Measurements from ENCODE around the gene ATP6V0E2. TPM values are rescaled to one million over a fixed set of nuclear protein-coding genes. Genes with fewer than 3 reads are reported as not detected.

The ATP6V0E2 gene
- total RNA-seq, 1 experiment from 2014 or later, result 26.2 TPM

GRCh38 chr7:149873074-149873969 lies at the start of gene ATP6V0E2 (continued):
- TF ChIP-seq, protein P1, sequence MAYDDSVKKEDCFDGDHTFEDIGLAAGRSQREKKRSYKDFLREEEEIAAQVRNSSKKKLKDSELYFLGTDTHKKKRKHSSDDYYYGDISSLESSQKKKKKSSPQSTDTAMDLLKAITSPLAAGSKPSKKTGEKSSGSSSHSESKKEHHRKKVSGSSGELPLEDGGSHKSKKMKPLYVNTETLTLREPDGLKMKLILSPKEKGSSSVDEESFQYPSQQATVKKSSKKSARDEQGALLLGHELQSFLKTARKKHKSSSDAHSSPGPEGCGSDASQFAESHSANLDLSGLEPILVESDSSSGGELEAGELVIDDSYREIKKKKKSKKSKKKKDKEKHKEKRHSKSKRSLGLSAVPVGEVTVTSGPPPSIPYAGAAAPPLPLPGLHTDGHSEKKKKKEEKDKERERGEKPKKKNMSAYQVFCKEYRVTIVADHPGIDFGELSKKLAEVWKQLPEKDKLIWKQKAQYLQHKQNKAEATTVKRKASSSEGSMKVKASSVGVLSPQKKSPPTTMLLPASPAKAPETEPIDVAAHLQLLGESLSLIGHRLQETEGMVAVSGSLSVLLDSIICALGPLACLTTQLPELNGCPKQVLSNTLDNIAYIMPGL (CRISPR knock-in tag; IDR thresholded peaks at IDR 0.05), result peak; percentile 81
- TF ChIP-seq ZNF138 (CRISPR knock-in tag; conservative IDR thresholded peaks at IDR 0.05), result no peak
- no peak for TF ChIP-seq OVOL2 (CRISPR knock-in tag; IDR thresholded peaks at IDR 0.05; ENCODE audit: borderline replicate concordance)
- no peak for TF ChIP-seq SMAD4 (CRISPR knock-in tag; IDR thresholded peaks at IDR 0.05)
- TF ChIP-seq JUN (CRISPR knock-in tag; IDR thresholded peaks at IDR 0.05), result no peak
- TF ChIP-seq ZNF219 (CRISPR knock-in tag; IDR thresholded peaks at IDR 0.05; ENCODE audit: borderline replicate concordance), result 0 out of 2 replicates have a peak, but pooled peaks have one; percentile 67
- no peak; the same call in 1 of the 2 replicates for TF ChIP-seq NFE2L1 (CRISPR knock-in tag; IDR thresholded peaks at IDR 0.05)
- no peak for TF ChIP-seq SP1 (CRISPR knock-in tag; conservative IDR thresholded peaks at IDR 0.05)
- peak; percentile 62; the same call in 1 of the 2 replicates for TF ChIP-seq ESRRA (CRISPR knock-in tag; IDR thresholded peaks at IDR 0.05; ENCODE audit: borderline replicate concordance)
- no peak for TF ChIP-seq NFATC4 (CRISPR knock-in tag; IDR thresholded peaks at IDR 0.05)
- TF ChIP-seq TEAD4 (CRISPR knock-in tag; IDR thresholded peaks at IDR 0.05), result no peak
- no peak for TF ChIP-seq FOXK1 (CRISPR knock-in tag; IDR thresholded peaks at IDR 0.05)
- peak; percentile 88 for TF ChIP-seq ZNF423 (CRISPR knock-in tag; IDR thresholded peaks at IDR 0.05)
- TF ChIP-seq FOXJ3 (CRISPR knock-in tag; IDR thresholded peaks at IDR 0.05; ENCODE audit: borderline replicate concordance), result no peak
- TF ChIP-seq NFYB (CRISPR knock-in tag; conservative IDR thresholded peaks at IDR 0.05; ENCODE audit: low read depth), result peak; percentile 48
- no peak for TF ChIP-seq MXD4 (CRISPR knock-in tag; IDR thresholded peaks at IDR 0.05; ENCODE audit: borderline replicate concordance)
- 0 out of 2 replicates have a peak, but pooled peaks have one; percentile 60 for TF ChIP-seq E2F5 (CRISPR knock-in tag; IDR thresholded peaks at IDR 0.05)
- TF ChIP-seq ZBTB43 (CRISPR knock-in tag; IDR thresholded peaks at IDR 0.05), result no peak; the same call in 1 of the 2 replicates
- TF ChIP-seq EMX1 (CRISPR knock-in tag; IDR thresholded peaks at IDR 0.05), result no peak
- no peak for TF ChIP-seq TP53 (CRISPR knock-in tag; IDR thresholded peaks at IDR 0.05)
- TF ChIP-seq SMAD3 (CRISPR knock-in tag; IDR thresholded peaks at IDR 0.05; ENCODE audit: borderline replicate concordance), result peak; percentile 66; the same call in 1 of the 2 replicates
- TF ChIP-seq, protein P2, sequence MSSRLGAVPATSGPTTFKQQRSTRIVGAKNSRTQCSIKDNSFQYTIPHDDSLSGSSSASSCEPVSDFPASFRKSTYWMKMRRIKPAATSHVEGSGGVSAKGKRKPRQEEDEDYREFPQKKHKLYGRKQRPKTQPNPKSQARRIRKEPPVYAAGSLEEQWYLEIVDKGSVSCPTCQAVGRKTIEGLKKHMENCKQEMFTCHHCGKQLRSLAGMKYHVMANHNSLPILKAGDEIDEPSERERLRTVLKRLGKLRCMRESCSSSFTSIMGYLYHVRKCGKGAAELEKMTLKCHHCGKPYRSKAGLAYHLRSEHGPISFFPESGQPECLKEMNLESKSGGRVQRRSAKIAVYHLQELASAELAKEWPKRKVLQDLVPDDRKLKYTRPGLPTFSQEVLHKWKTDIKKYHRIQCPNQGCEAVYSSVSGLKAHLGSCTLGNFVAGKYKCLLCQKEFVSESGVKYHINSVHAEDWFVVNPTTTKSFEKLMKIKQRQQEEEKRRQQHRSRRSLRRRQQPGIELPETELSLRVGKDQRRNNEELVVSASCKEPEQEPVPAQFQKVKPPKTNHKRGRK (CRISPR knock-in tag; IDR thresholded peaks at IDR 0.05; ENCODE audit: borderline replicate concordance), result no peak
- no peak for TF ChIP-seq USF2 (CRISPR knock-in tag; IDR thresholded peaks at IDR 0.05)
- no peak; the same call in 1 of the 2 replicates for TF ChIP-seq ETV6 (CRISPR knock-in tag; IDR thresholded peaks at IDR 0.05)
- no peak for TF ChIP-seq MYBL2 (CRISPR knock-in tag; IDR thresholded peaks at IDR 0.05)
- no peak for TF ChIP-seq CBFB (CRISPR knock-in tag; IDR thresholded peaks at IDR 0.05; ENCODE audit: low read depth)
- TF ChIP-seq, protein P3, sequence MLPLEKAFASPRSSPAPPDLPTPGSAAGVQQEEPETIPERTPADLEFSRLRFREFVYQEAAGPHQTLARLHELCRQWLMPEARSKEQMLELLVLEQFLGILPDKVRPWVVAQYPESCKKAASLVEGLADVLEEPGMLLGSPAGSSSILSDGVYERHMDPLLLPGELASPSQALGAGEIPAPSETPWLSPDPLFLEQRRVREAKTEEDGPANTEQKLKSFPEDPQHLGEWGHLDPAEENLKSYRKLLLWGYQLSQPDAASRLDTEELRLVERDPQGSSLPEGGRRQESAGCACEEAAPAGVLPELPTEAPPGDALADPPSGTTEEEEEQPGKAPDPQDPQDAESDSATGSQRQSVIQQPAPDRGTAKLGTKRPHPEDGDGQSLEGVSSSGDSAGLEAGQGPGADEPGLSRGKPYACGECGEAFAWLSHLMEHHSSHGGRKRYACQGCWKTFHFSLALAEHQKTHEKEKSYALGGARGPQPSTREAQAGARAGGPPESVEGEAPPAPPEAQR (CRISPR knock-in tag; IDR thresholded peaks at IDR 0.05), result no peak
- no peak for TF ChIP-seq ELF4 (CRISPR knock-in tag; IDR thresholded peaks at IDR 0.05; ENCODE audit: low read depth)
- TF ChIP-seq NR3C1 (CRISPR knock-in tag; conservative IDR thresholded peaks at IDR 0.05; ENCODE audit: low read depth), result no peak
- TF ChIP-seq, protein P4, sequence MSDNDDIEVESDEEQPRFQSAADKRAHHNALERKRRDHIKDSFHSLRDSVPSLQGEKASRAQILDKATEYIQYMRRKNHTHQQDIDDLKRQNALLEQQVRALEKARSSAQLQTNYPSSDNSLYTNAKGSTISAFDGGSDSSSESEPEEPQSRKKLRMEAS (CRISPR knock-in tag; IDR thresholded peaks at IDR 0.05), result no peak
- TF ChIP-seq GRHL2 (CRISPR knock-in tag; IDR thresholded peaks at IDR 0.05; ENCODE audit: insufficient replicate concordance, severe bottlenecking), result no peak
- no peak for TF ChIP-seq ZNF416 (CRISPR knock-in tag; IDR thresholded peaks at IDR 0.05)

Measured in WTC11 (cell line).